Measurements from ENCODE around the gene TBX6.

Gene TBX6

GRCh38 chr16:30113031-30113710 is 21.4 kb upstream of the TBX6 start, which contains the start of gene GDPD3:
Gene GDPD3, minus strand, starts transcription at chr16:30113537. Its CDS starts 59 bp downstream, at chr16:30113478.
- no peak for DNase-seq

- no peak for DNase-seq
These were observed 20.7 kb upstream of the TBX6 start for GRCh38 chr16:30112197-30113030.

GRCh38 chr16:30110661-30111060 is 18.9 kb upstream of the TBX6 start:
- no peak for DNase-seq

- DNase-seq = no peak
These were observed 16.5 kb upstream of the TBX6 start for GRCh38 chr16:30108059-30108850.

GRCh38 chr16:30104492-30104891 is 12.8 kb upstream of the TBX6 start:
- DNase-seq = no peak

GRCh38 chr16:30104090-30104489 is 12.4 kb upstream of the TBX6 start:
- DNase-seq = no peak

GRCh38 chr16:30096862-30097563 is 5.3 kb upstream of the TBX6 start:
- DNase-seq = no peak

- DNase-seq = peak; percentile 94
These were observed 4.6 kb upstream of the TBX6 start, which contains the start of gene YPEL3 for GRCh38 chr16:30096105-30096861. Gene YPEL3, minus strand, starts transcription at chr16:30096213. Its CDS starts 731 bp downstream, at chr16:30095482.

- peak; percentile 37 for DNase-seq
These were observed 3.7 kb upstream of the TBX6 start for GRCh38 chr16:30095166-30096078.

GRCh38 chr16:30094541-30095165 is 2.9 kb upstream of the TBX6 start:
- no peak for DNase-seq

- peak; percentile 79 for DNase-seq
These were observed 768 bp upstream of the TBX6 start for GRCh38 chr16:30092373-30093010.

GRCh38 chr16:30090610-30091331 is 953 bp downstream of the TBX6 start:
- DNase-seq = no peak

- DNase-seq = no peak
These were observed 2.7 kb downstream of the TBX6 start for GRCh38 chr16:30088832-30089624.

GRCh38 chr16:30088237-30088831 is 3.4 kb downstream of the TBX6 start:
- no peak for DNase-seq

- no peak for DNase-seq
These were observed 4.4 kb downstream of the TBX6 start for GRCh38 chr16:30087181-30087898.

GRCh38 chr16:30086291-30087140 is 5.2 kb downstream of the TBX6 start:
- no peak for DNase-seq

All from eye (tissue), 1 donor.